Subcutaneous adipose tissue (tissue), 4 donors: Measurements from ENCODE around the gene GULP1. TPM values are rescaled to one million over a fixed set of nuclear protein-coding genes. Genes with fewer than 3 reads are reported as not detected.

ENCODE experiments used
- CTCF ChIP-seq: fragments of 450-650 bp; IDR thresholded peaks from one replicate; pipeline ENCODE4 v1.5.1; 2016; ENCODE audit warnings: low read depth, mild to moderate bottlenecking, control low read depth, antibody characterized with exemption, moderate library complexity
- total RNA-seq, 4 donors: library from RNA; depleted of rRNA; stranded (reverse); fragments of >200 nt; gene quantifications; one replicate each; pipeline ENCODE4 v1.1.0, GENCODE V29; 2016

Gene GULP1
- total RNA-seq, 4 donors from 2014 or later: 13.3 to 42.2 (median 30.3) TPM

GRCh38 chr2:188441288-188441947 lies 149.7 kb downstream of the GULP1 start:
- TF ChIP-seq CTCF: no peak

DNA sequence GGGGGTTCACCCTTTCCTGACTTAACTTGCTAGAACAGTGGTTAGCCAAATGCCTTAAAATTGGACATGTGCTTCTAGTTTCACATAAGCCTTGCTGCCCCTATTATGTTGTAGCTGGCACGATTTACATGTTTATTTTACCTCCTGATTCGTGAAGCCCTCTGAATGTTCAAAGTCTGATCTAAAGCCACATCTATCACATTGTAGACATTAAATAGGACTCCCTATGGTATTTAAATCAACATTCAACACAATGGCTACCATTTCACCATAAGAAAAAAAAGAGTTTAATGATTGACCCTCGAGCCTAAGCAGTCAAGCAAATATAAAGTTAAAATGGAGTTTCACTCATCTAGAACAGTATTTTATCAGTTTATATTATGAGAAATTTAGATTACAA lies 151.5 kb downstream of the GULP1 start:
- TF ChIP-seq CTCF: no peak

DNA sequence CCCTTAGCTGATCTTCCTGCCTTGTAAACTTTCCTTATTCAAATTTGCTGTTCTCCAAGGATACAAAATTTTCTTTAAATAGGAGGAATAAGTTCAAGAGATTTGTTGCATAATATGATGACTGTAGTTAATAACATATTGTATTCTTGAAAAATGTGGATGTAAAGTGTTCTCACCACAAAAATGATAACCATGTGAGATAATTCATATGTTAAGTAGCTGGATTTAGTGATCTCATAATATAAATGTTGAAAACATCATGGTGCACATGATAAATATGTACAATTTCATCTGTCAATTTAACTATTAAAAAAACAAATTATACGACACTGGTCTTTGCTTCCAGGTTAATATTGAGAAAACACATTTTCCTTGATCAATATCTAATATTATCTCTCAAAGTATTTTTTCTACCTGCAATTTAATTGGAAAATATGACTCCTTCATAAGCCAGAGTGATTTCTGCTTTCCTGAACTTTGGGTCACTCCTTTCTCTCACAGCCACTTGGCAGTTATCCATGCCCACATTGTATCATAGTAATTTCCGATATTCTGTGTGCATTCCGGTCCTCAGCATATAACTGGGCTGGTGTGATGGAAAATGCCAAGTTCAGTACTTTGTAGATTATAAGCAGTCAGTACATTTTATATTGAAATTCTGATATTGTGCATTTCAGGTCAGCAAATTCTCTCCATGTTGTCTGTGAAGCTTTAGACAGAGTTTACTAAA lies 152.6 kb downstream of the GULP1 start:
- no peak for TF ChIP-seq CTCF

- TF ChIP-seq CTCF: no peak
Measured at GRCh38 chr2:188449561-188449960, 157.9 kb downstream of the GULP1 start.

DNA sequence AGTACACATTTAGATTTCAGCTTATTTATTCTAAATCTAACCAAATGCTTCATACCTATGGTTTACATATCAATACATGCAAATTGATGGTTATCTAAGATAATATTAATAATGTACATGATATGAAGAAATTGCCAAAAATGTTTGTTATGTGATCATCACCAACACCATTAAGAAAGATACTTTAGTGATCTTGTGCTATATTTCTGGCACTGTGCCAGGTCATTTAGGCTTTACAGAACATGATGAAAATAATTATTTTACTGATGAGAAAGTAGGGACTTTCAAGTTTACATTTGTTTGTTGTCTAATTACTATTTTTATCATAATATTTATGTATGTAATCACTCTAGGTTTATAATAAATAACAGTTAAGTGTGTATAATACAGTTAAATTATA lies 158.3 kb downstream of the GULP1 start:
- no peak for TF ChIP-seq CTCF

GRCh38 chr2:188450732-188451483 lies 159.2 kb downstream of the GULP1 start:
- no peak for TF ChIP-seq CTCF

DNA sequence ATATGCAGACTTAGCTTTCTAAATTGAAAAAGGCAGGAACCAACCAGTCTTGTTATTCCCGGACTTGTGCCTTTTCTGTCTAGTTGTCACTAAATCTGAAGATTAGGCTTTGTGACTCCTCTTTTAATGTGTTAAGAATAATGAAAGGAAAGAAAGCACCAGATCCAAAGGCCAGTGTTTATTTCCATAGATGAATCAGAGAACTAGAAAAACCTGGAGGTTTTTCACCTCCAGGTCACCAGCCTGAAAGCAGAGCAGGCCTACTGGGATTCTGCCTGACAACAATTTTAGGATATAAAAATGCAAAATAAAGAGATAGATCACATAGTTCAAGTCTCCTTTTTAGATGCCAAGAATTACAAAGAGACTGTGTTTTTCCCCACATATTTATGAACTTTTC lies 160.4 kb downstream of the GULP1 start:
- no peak for TF ChIP-seq CTCF
